ENCODE data around the gene LASP1. TPM values are rescaled to one million over a fixed set of nuclear protein-coding genes. Genes with fewer than 3 reads are reported as not detected.

Gene LASP1
- total and polyA plus RNA-seq, 4 donors: 65.5 to 140 (median 82.0) TPM

Small RNAs within 50 kb of the gene (small RNA-seq; reads per million reads assigned to genes)
- gene MIR4727 (ENCODE audit: low replicate concordance) (not detected), gene MIR6779 (ENCODE audit: low replicate concordance) (not detected), gene SNORA21 (ENCODE audit: low replicate concordance) (not detected), gene SNORA21B (ENCODE audit: low replicate concordance) (not detected)

Other genes starting within 250 kb of the LASP1 start
- gene EPOP, start 195.1 kb upstream of the LASP1 start, total RNA-seq: 1 to 10 TPM in 1 of 2 donors, under 1 TPM in 1; 0.40 to 2.8 TPM
- 1 to 10 TPM; 1.6 to 2.8 TPM for gene EPOP, start 195.1 kb upstream of the LASP1 start, polyA plus RNA-seq
- gene MLLT6, start 164.8 kb upstream of the LASP1 start, total RNA-seq: 100 to 1,000 TPM in 1 of 2 donors, 10 to 100 TPM in 1; 70.1 to 108 TPM
- 10 to 100 TPM; 64.0 to 70.6 TPM for gene MLLT6, start 164.8 kb upstream of the LASP1 start, polyA plus RNA-seq
- gene CISD3, start 139.7 kb upstream of the LASP1 start, total RNA-seq: 10 to 100 TPM in 1 of 2 donors, 1 to 10 TPM in 1; 2.4 to 49.7 TPM
- gene CISD3, start 139.7 kb upstream of the LASP1 start, polyA plus RNA-seq: 10 to 100 TPM; 34.4 to 41.5 TPM
- 10 to 100 TPM; 29.2 to 43.3 TPM for gene PCGF2, start 121.7 kb upstream of the LASP1 start, total RNA-seq
- gene PCGF2, start 121.7 kb upstream of the LASP1 start, polyA plus RNA-seq: 10 to 100 TPM; 17.1 to 61.4 TPM
- 100 to 1,000 TPM in 1 of 2 donors, 10 to 100 TPM in 1; 81.3 to 175 TPM for gene PSMB3, start 117.3 kb upstream of the LASP1 start, total RNA-seq
- 100 to 1,000 TPM; 293 to 374 TPM for gene PSMB3, start 117.3 kb upstream of the LASP1 start, polyA plus RNA-seq
- gene PIP4K2B, start 70.5 kb upstream of the LASP1 start, total RNA-seq: 10 to 100 TPM; 42.1 to 42.3 TPM
- 10 to 100 TPM; 16.1 to 16.3 TPM for gene PIP4K2B, start 70.5 kb upstream of the LASP1 start, polyA plus RNA-seq
- gene CWC25, start 44.7 kb upstream of the LASP1 start, total RNA-seq: 10 to 100 TPM; 21.2 TPM
- 10 to 100 TPM; 20.1 to 21.4 TPM for gene CWC25, start 44.7 kb upstream of the LASP1 start, polyA plus RNA-seq
- 1,000 to 10,000 TPM in 1 of 2 donors, 100 to 1,000 TPM in 1; 989 to 1,269 TPM for gene RPL23, start 16.3 kb upstream of the LASP1 start, total RNA-seq
- gene RPL23, start 16.3 kb upstream of the LASP1 start, polyA plus RNA-seq: 1,000 to 10,000 TPM; 2,276 to 4,467 TPM
- not detected for gene FBXO47, start 97.3 kb downstream of the LASP1 start, total RNA-seq
- gene FBXO47, start 97.3 kb downstream of the LASP1 start, polyA plus RNA-seq: not detected

Data from lung (tissue), 5 donors.